GM23248 (cell line): ENCODE measurements around the gene SSR4.

Experiments used
- EZH2 ChIP-seq: fragments of 200-600 bp; sonication (generic); IDR thresholded peaks from 2 replicates; pipeline ENCODE4 v1.6.1; 2018; ENCODE audit warnings: antibody characterized with exemption, mild to moderate bottlenecking; ENCODE audit not compliant: insufficient read depth, poor library complexity, severe bottlenecking
- EZH2phosphoT487 ChIP-seq: fragments of 200-600 bp; sonication (generic); IDR thresholded peaks from 2 replicates; pipeline ENCODE4 v1.6.1; 2018; ENCODE audit warnings: antibody characterized with exemption, moderate library complexity, mild to moderate bottlenecking, low read depth; ENCODE audit not compliant: insufficient read depth

GRCh38 chrX:153807976-153808375 lies 13.5 kb downstream of the SSR4 start:
- TF ChIP-seq EZH2phosphoT487 (no peak), EZH2 (no peak)
